HepG2 (cell line): Measurements from ENCODE around the gene POP5. TPM values are rescaled to one million over a fixed set of nuclear protein-coding genes. Genes with fewer than 3 reads are reported as not detected.

Experiments used
- ARNT2 ChIP-seq: sonication (generic); formaldehyde crosslinking; IDR thresholded peaks from 2 replicates; pipeline ENCODE4 v1.8.0; 2022; ENCODE audit warnings: mild to moderate bottlenecking, low read depth, missing genetic modification reagents, moderate library complexity
- DMTF1 ChIP-seq: sonication (generic); formaldehyde crosslinking; IDR thresholded peaks from 2 replicates; pipeline ENCODE4 v1.4.0; 2020; ENCODE audit warnings: mild to moderate bottlenecking, missing genetic modification reagents
- ELF3 ChIP-seq: IDR thresholded peaks from 2 replicates; pipeline ENCODE4 v1.6.1; 2016; ENCODE audit warnings: missing genetic modification reagents, missing compliant biosample characterization
- GATAD2A ChIP-seq: IDR thresholded peaks from 2 replicates; pipeline ENCODE4 v1.6.1; 2016
- IRF2 ChIP-seq: IDR thresholded peaks from 2 replicates; pipeline ENCODE4 v1.6.1; 2018; ENCODE audit warnings: missing genetic modification reagents, missing compliant biosample characterization
- ISL2 ChIP-seq: sonication (generic); formaldehyde crosslinking; IDR thresholded peaks from 2 replicates; pipeline ENCODE4 v1.5.0; 2020; ENCODE audit warnings: missing genetic modification reagents
- NFE2L2 ChIP-seq: fragments of 150-350 bp; IDR thresholded peaks from 2 replicates; pipeline ENCODE4 v1.6.1; 2014; ENCODE audit warnings: low read length
- NR2F1 ChIP-seq, 2 experiments: fragments of 450-650 bp in 1 of 2; formaldehyde crosslinking in 1 of 2; IDR thresholded peaks; 2 replicates each; pipeline versions ENCODE4 v1.5.0 to v1.6.1; 2016 to 2020; ENCODE audit warnings: mild to moderate bottlenecking in 1 of 2, missing compliant biosample characterization in 1 of 2, missing genetic modification reagents in 1 of 2, moderate library complexity in 1 of 2
- SIN3B ChIP-seq: fragments of 150-350 bp; IDR thresholded peaks from 2 replicates; pipeline ENCODE4 v1.6.1; 2014; ENCODE audit warnings: low read length
- SMC3 ChIP-seq: IDR thresholded peaks from 2 replicates; pipeline ENCODE4 v1.6.1; 2011; ENCODE audit warnings: low read length, improper control_type of control experiment
- SUZ12 ChIP-seq: fragments of 150-350 bp; IDR thresholded peaks from 2 replicates; pipeline ENCODE4 v1.6.1; 2014; ENCODE audit warnings: low read depth, low read length
- TBX2 ChIP-seq: sonication (generic); formaldehyde crosslinking; IDR thresholded peaks from 2 replicates; pipeline ENCODE4 v1.5.0; 2020; ENCODE audit warnings: missing genetic modification reagents, mild to moderate bottlenecking, borderline replicate concordance
- ZBED4 ChIP-seq: sonication (generic); formaldehyde crosslinking; IDR thresholded peaks from 2 replicates; pipeline ENCODE4 v1.4.0; 2020; ENCODE audit warnings: missing genetic modification reagents, borderline replicate concordance
- ZFP90 ChIP-seq: sonication (generic); formaldehyde crosslinking; IDR thresholded peaks from 2 replicates; pipeline ENCODE4 v1.8.0; 2022; ENCODE audit warnings: missing genetic modification reagents, mild to moderate bottlenecking, inconsistent platforms, borderline replicate concordance
- ZNF136 ChIP-seq: sonication (generic); formaldehyde crosslinking; IDR thresholded peaks from 2 replicates; pipeline ENCODE4 v1.8.1; 2022; ENCODE audit warnings: low read depth, mild to moderate bottlenecking, moderate library complexity, missing genetic modification reagents
- ZNF180 ChIP-seq: sonication (generic); formaldehyde crosslinking; IDR thresholded peaks from 2 replicates; pipeline ENCODE4 v1.4.0; 2020; ENCODE audit warnings: low read depth, missing genetic modification reagents, borderline replicate concordance
- ZNF256 ChIP-seq: sonication (generic); formaldehyde crosslinking; conservative IDR thresholded peaks from 2 replicates; pipeline ENCODE4 v1.4.0; 2020; ENCODE audit warnings: missing genetic modification reagents
- ZNF263 ChIP-seq: sonication (generic); formaldehyde crosslinking; IDR thresholded peaks from 2 replicates; pipeline ENCODE4 v1.4.0; 2020; ENCODE audit warnings: missing genetic modification reagents
- ZNF274 ChIP-seq: sonication (generic); formaldehyde crosslinking; IDR thresholded peaks from 2 replicates; pipeline ENCODE4 v1.5.1; 2020; ENCODE audit warnings: mild to moderate bottlenecking, missing genetic modification reagents
- ZNF414 ChIP-seq: sonication (generic); formaldehyde crosslinking; IDR thresholded peaks from 2 replicates; pipeline ENCODE4 v1.5.0; 2020; ENCODE audit warnings: missing genetic modification reagents
- ZNF543 ChIP-seq: sonication (generic); formaldehyde crosslinking; IDR thresholded peaks from 2 replicates; pipeline ENCODE4 v1.4.0; 2020; ENCODE audit warnings: mild to moderate bottlenecking, missing genetic modification reagents
- ZNF607 ChIP-seq: sonication (generic); formaldehyde crosslinking; IDR thresholded peaks from 2 replicates; pipeline ENCODE4 v1.5.1; 2020; ENCODE audit warnings: missing genetic modification reagents, mild to moderate bottlenecking, borderline replicate concordance
- ZNF616 ChIP-seq: sonication (generic); formaldehyde crosslinking; IDR thresholded peaks from 2 replicates; pipeline ENCODE4 v1.5.0; 2020; ENCODE audit warnings: low read depth, mild to moderate bottlenecking, missing genetic modification reagents
- ZNF619 ChIP-seq: sonication (generic); formaldehyde crosslinking; IDR thresholded peaks from 2 replicates; pipeline ENCODE4 v1.4.0; 2020; ENCODE audit warnings: mild to moderate bottlenecking, missing genetic modification reagents
- ZNF660 ChIP-seq: sonication (generic); formaldehyde crosslinking; IDR thresholded peaks from 2 replicates; pipeline ENCODE4 v1.5.1; 2020; ENCODE audit warnings: mild to moderate bottlenecking, low read depth, missing genetic modification reagents, borderline replicate concordance
- ZNF775 ChIP-seq: sonication (generic); formaldehyde crosslinking; IDR thresholded peaks from 2 replicates; pipeline ENCODE4 v1.4.0; 2020; ENCODE audit warnings: missing genetic modification reagents, mild to moderate bottlenecking, moderate library complexity, borderline replicate concordance
- polyA plus RNA-seq, 8 experiments: library from polyadenylated mRNA; depleted of rRNA in 3 of 8; stranded (reverse) in 7 of 8; unstranded in 1 of 8; fragments of >200 nt; fragmentation: Illumina TruSeq in 4 of 8; extraction: Trizol in 4 of 8; gene quantifications; 2 replicates each; pipeline versions ENCODE4 v1.2.1 to v1.2.3, GENCODE V29; 2011 to 2016; ENCODE audit warnings: low read depth in 4 of 8, missing spikeins in 1 of 8, mixed read lengths in 1 of 8; ENCODE audit not compliant: insufficient read depth in 1 of 8
- total RNA-seq, 5 experiments: library from RNA; depleted of rRNA; stranded (reverse); fragments of >200 nt; fragmentation: Illumina TruSeq; extraction: Trizol; gene quantifications; 2 replicates each; pipeline ENCODE4 v1.2.3, GENCODE V29; 2016; ENCODE audit warnings: low read depth in 1 of 5

POP5 gene
- total and polyA plus RNA-seq, 2 of the 13 experiments (the other 11 are each of a cell fraction or from before 2014, with no cell fraction given): 45.6 to 61.3 TPM

GRCh38 chr12:120534203-120534702 is 46.9 kb downstream of the POP5 start, which contains the start of gene RNF10 (continued):
- TF ChIP-seq SUZ12 (peak; percentile 56), ZNF136 (CRISPR knock-in tag) (no peak), ISL2 (CRISPR knock-in tag) (0 out of 2 replicates have a peak, but pooled peaks have one; percentile 15), ZNF180 (CRISPR knock-in tag) (no peak), ELF3 (0 out of 2 replicates have a peak, but pooled peaks have one; percentile 32), ZNF616 (CRISPR knock-in tag) (0 out of 2 replicates have a peak, but pooled peaks have one; percentile 43), ZNF256 (no peak), ZNF775 (CRISPR knock-in tag) (no peak), NR2F1 (CRISPR knock-in tag; IDR thresholded peaks at IDR 0.05) (no peak), NFE2L2 (no peak), ZNF274 (CRISPR knock-in tag) (no peak), GATAD2A (no peak), IRF2 (peak; percentile 48; the same call in 1 of the 2 replicates), ZNF263 (CRISPR knock-in tag) (no peak), SIN3B (no peak), ZBED4 (CRISPR knock-in tag) (0 out of 2 replicates have a peak, but pooled peaks have one; percentile 38), ZNF619 (CRISPR knock-in tag) (no peak), SMC3 (no peak), ZNF607 (CRISPR knock-in tag) (0 out of 2 replicates have a peak, but pooled peaks have one; percentile 58), TBX2 (no peak), ZNF543 (CRISPR knock-in tag) (peak; percentile 63), ZNF414 (CRISPR knock-in tag) (0 out of 2 replicates have a peak, but pooled peaks have one; percentile 56), DMTF1 (CRISPR knock-in tag) (peak; percentile 99; the same call in 1 of the 2 replicates), ARNT2 (CRISPR knock-in tag) (peak; percentile 63), ZFP90 (CRISPR knock-in tag) (0 out of 2 replicates have a peak, but pooled peaks have one; percentile 11), ZNF660 (CRISPR knock-in tag) (no peak)
